NCI-H1092 (cell line): Measurements from ENCODE around the gene CLCN1.

ENCODE experiments used
- DNase-seq: peaks from one replicate; lab custom pipeline; 2025; lab: John Stamatoyannopoulos, UW

CLCN1 gene

DNA sequence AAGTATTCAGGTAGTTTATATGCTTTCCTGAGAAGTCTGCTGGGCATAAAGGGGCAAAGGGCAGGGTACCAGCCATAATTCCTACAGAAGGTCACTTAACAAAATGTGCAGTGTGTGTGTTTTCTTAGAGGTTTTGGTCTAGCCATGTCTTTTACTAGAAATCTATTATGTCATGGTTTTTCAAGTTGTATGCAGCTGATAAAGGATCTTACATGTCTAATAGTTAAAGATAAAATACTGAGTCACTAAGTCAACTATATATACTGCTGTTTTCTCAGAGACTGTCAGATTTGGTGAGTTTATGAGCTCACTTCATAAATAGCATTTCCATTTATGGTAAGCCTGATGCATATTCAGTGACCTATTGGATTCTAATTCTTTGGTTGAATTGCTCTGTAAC, 20.0 kb upstream of the CLCN1 start:
- DNase-seq, result no peak

DNA sequence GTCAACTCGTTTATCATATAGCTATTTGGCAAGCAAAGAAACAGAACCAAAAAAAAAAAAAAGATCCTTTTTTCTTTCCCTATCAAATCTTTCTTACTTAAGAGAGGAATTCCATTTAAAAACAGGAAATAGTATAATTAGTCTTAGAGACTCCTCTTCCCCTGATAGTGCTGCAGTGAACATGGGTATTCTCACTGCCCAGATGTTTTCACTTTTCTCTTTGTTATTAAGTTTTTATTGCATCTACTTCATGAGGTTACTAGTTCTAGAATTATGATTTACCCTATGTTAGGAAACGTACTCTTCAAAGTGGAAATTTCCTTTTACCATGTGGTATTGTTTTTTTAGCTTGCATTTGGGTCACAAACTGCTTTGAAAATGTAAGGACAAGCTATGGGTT, 19.2 kb upstream of the CLCN1 start:
- no peak for DNase-seq

DNA sequence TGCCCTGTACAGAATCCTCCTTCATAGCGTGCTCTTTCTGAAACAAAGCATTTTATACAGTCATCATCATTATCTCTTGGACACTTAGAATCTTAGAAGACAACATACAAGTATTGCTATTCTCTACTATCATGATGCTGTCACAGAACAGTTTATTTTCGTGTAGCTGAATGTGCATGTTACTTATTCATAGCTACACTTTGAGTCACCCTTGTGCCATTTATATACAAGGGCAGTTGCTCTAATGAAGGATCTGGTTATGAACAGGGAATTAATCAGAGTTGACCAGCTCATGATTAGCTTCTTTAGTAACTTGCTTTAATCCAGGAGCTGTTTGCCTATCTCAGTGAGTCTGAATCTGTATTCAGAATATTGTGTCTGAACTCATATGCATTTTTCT, 16.6 kb upstream of the CLCN1 start:
- no peak for DNase-seq

DNA sequence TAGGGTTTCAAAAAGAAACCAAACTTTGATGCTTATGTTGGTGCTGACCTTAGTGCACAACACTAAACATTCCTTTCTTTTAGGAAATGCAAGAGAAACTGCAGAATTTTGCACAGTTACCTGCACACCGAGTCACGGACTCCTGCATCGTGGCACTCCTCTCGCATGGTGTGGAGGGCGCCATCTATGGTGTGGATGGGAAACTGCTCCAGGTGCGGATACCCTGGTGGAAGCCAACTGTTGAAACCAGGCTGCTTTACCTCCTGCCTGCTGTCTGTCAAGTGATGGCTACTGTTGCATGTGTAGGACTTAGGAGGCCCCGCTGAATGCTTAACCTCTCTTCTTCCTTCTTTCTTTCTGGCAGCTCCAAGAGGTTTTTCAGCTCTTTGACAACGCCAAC, 16.1 kb upstream of the CLCN1 start:
- DNase-seq, result no peak

DNA sequence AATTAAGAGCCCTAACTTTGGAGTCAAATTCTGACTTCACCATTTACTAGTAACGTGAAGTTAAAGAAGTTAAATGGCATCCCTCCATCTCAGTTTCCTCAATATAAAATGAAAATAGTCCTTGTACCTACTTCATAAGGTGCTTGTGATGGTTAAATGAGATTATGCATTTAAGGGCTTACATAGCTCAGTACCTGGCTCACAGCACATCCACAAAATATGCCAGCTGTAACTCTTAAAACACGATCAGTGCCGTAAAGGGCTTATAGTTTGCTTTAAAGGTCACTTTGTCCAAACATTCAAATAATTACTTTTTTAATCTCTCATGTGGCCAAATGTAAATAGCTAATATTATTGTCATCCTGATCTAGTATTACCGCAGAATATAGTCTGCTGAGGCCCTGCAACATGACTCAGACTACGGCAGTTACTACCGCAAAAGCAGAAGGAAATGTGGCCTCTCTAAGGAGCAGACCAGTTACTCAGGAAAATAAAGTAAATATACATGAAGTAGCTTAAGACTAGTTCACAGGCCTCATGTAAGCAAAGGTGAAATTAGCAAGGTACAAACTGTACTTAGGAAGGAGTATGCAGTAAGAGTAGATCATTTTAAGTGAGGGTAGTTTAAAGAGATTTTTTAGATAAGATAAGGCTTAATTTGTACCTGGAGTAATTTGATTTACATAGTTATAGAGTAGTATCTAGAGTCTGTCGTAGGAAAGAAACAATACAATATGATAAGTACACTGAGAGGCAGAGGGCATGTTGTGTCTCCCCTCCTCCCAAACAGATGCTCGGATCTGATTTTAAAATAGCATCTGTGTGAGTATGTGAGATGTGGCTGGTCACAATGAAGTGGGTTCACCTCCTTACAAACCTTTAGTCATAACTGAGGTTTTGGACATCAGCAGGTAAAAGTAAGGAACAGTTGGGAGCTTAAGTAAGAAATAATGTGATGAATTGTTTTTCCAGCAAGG, 14.7 kb upstream of the CLCN1 start:
- DNase-seq, result no peak

DNA sequence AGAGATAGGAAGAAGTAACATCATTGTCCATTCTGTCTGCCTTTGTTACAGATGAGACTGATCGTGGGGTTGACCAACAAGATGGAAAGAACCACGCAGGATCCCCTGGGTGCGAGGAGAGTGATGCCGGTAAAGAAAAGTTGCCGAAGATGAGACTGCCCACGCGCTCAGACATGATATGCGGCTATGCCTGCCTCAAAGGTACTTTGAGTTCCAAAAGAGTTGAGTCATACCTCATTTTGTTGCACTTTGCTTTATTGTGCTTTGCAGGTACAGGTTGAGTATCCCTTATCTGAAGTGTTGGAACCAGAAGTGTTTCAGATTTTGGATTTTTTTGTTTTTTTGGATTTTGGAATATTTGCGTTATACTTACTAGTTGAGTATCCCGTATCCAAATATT, 12.2 kb upstream of the CLCN1 start:
- no peak for DNase-seq

DNA sequence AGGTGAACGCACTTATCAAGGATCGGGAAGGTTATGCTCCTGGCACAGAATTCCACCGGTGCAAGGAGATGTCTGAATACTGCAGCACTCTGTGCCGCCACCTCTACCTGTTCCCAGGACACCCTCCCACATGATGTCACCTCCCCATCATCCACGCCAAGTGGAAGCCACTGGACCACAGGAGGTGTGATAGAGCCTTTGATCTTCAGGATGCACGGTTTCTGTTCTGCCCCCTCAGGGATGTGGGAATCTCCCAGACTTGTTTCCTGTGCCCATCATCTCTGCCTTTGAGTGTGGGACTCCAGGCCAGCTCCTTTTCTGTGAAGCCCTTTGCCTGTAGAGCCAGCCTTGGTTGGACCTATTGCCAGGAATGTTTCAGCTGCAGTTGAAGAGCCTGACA, 11.0 kb upstream of the CLCN1 start:
- no peak for DNase-seq

DNA sequence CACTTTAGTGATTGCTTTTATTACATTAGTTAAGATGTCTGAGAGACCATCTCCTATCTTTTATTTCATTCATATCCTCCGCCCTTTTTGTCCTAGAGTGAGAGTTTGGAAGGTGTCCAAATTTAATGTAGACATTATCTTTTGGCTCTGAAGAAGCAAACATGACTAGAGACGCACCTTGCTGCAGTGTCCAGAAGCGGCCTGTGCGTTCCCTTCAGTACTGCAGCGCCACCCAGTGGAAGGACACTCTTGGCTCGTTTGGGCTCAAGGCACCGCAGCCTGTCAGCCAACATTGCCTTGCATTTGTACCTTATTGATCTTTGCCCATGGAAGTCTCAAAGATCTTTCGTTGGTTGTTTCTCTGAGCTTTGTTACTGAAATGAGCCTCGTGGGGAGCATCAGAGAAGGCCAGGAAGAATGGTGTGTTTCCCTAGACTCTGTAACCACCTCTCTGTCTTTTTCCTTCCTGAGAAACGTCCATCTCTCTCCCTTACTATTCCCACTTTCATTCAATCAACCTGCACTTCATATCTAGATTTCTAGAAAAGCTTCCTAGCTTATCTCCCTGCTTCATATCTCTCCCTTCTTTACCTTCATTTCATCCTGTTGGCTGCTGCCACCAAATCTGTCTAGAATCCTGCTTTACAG, 10.4 kb upstream of the CLCN1 start:
- DNase-seq, result no peak

DNA sequence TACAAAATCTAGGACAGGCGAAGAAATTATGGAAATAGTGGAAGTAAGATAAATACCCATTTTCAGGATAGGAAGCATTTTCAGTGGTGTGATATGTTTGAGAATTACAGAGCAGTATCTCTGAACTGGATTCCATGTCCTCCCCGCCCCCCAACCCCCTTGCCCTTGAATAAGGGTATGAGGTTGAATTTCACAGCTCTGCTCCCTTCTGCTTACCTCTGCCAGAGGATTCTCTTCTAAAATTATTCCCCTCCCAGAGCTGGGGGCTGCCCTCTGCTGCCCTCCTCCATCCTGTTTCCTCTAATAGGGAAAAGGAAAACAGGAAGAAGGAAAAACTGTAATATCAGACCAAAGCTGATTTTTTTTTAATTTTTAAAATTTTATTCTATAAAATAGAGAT, 7.3 kb upstream of the CLCN1 start:
- no peak for DNase-seq

DNA sequence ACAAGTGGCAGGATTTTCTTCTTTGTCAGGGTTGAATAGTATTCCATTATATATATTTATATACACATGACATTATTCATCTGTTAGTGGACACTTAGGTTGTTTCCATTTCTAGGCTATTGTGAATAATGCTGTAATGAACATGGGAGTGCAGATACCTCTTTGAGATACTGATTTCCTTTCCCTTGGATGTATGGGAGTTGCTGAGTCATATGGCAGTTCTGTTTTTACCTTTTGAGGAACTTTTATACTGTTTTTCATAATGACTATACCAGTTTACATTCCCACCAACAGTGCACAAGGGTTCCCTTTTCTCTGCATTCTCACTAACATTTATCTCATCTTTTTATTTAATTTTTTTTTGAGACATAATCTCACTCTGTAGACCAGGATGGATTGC, 1.8 kb upstream of the CLCN1 start:
- no peak for DNase-seq

DNA sequence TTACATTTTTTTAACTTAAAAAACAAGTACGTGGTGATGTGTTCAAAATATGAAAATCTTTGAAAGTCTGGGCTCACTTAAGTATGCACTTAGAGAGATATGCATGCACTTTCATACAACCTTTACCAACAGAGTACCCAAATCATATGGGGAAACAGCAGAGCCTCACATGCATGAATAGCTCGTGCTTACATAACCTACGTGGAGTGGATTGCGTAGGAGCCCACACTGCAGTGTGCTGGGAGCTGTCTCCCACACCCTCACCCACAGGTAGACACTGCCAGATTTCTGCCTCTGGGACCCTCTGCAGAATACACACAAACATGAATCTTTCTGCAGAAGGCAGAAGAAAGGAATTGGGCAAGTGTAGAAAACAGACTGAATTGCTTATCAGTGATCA, 581 bp downstream of the CLCN1 start:
- no peak for DNase-seq

DNA sequence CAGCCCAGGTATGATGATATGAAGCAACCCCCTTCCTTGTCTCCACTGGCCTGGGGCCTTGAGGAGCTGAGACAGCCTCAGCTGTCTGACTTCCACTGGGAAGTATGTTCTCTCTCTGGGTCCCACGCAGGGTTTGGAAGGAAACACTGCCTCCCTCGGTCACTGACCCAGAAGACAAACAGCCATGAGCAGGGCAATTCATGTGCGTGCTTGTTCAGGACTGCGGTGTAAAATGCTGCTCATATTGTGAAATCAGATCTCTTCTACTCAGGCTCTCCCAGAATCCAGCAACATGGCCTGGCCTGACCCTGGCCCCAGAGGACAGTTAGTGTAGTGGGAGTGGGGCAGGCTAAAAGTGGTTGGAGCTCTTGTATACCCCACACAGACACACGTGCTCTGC, 2.8 kb downstream of the CLCN1 start:
- no peak for DNase-seq

DNA sequence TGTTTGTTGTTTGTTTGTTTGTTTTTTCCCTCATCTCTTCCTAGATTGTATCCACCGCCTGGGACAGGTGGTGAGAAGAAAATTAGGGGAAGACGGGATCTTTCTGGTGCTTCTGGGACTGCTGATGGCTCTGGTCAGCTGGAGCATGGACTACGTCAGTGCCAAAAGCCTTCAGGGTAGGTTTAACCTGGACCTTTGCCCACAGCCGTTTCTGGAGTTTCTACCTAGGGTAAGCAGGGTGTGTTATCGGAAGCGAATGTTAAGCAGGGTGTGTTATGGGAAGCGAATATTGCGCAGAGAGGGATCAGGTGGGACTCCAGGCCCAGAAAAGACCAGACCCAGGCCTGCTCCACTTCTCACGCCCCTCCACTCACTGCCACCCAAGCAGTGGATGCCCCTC, 4.7 kb downstream of the CLCN1 start:
- DNase-seq, result no peak

DNA sequence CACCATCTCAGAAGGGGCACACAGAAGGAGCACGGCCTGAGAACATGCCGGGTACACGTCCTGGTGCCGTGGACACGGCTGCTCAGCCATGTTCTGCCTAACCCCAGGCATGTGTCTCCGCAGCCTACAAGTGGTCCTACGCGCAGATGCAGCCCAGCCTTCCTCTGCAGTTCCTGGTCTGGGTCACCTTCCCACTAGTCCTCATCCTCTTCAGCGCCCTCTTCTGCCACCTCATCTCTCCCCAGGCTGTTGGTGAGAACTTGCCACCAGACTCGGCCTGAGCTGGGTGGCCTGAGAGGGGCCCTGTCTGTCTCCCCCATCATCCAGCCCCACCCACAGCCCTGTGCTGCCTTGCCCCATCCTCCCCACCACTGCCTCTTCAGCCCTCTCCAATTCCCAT, 5.3 kb downstream of the CLCN1 start:
- no peak for DNase-seq

DNA sequence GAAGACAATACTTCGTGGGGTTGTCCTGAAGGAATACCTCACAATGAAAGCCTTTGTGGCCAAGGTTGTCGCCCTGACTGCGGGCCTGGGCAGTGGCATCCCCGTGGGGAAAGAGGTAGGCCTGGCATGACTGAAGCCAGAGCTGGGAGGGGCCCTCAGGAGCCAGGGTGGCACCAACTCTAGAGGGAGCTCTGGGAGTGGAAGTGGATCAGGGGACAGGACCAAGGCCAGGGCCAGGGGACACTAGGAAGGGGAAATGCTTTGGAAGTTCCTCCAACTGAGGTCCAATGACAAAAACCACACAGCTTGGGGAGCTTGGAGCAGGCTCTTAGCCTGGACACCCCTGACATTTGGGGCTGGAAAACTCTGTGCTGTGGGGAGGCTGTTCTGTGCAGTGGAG, 5.8 kb downstream of the CLCN1 start:
- DNase-seq, result no peak

DNA sequence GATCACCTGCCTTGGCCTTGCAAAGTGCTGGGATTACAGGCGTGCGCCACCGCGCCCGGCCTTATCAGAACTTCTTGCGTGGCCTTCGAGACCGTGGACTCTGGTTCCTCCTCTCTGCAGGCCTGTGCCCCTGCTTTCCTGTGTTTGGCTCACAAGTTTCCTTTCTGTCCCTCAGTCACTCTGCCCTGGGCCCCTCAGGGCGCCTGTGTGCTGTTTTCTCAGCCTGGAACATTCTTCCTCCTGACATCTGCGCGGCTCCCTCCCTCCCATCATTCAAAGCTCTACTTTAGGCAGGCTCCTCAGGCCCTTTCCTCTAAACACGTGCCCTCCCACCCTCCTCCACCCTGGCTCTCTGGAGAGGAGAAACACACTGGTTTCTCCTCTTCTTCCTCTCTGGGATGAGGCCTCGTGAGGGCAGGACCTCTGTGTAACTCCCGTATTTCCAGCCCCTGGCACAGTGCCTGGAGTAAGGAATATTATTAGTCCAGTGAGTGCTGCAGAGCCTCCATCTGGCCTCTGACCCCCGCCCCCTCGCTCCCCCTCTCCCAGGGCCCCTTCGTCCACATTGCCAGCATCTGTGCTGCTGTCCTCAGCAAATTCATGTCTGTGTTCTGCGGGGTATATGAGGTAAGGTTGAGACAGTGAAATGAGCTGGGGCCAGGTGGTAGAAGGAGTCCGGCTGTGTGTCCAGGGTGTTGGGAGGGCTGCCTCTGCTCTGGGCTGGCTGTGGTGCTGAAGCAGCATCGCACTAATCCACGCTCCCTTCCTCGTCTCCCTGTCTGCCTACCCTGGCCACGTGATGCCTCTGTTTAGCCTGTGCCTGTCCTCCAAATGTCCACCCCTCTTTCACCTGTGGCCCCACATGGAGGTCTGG, 7.1 kb downstream of the CLCN1 start:
- DNase-seq, result no peak

DNA sequence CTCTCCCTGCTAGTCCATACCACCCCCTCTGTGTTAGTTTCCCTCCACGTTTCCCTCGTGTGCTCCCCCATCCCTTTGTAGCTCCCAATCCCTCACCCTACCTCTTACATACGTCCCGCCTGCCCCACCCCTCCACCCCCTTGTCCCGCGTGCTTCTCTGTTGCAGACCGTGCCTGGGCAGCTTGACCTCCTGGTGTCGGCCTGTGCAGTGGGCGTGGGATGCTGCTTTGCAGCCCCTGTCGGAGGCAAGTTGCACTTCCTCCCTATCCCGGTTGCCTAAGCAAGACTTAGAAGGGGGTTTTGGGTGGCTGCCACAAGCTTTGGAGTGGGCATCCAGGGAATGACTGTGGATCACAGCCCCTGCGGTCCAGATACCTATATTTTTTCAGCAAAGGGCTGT, 7.7 kb downstream of the CLCN1 start:
- no peak for DNase-seq

DNA sequence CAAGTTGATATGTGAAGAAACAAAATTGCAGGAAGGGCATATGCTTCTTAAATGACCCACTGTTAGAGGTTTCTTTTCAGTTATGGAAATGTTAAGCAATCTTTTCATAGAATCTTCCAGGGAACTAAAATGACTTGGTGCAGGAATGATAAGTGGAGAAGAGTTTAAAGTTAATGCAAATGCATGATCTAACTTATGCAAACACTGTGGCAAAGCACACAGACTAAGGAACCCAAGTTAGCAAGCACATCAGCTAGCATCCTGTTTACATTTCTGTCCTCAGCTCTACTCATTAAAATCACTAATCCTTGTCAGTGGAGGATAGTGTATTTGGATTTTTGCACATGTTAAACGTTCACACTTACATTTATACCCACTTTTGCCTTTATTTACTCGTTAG, 9.3 kb downstream of the CLCN1 start:
- DNase-seq, result no peak

DNA sequence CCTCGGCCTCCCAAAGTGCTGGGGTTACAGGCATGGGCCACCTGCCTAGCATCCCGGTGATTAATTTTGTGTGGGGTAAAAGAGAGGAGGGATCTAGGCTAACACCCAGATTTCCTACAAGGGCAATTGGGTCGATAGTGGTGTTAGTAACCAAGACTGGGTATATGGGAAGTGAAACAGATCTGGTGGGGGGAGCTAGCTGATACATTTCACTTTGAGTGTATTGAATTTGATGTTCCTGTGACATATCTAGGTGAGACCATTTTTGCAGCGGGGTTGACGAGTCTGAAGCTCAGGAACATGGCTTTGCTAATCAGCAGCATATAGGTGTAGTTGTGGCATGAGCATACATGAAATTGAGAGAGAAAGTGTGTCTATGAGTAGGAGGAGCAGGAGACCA, 12.0 kb downstream of the CLCN1 start:
- no peak for DNase-seq

DNA sequence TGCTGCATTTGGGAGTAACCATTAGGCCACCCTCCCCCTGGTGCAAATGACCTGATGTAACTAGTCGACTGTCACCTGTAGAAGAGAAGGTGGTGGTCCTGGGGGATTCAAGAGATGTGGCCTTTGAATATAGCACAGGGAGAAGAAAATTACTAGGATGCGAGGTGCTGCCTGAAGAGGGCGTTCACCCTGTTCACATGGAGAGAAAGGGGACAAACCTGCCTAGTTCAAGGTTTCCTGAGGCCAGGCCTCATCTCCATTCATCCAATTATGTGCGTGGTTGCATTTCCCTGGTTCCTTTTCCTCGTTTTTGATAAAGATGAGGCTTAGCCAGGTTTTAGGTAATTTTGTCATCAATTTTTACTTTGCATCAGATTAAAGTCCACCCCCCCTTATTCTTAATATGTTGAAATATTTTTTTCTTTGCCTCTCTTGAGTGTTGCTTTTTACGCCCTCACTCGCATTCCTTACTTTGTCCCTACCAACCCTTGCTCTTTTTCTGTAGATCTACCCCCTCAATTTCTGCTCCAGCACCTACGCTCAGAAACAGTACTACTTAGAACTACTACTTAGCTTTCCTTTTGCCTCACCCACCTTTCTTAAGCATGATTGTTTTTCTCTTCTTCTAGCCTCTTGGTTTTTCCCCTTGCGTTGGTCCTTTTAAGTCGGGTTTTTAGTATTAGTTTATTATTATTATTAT, 13.7 kb downstream of the CLCN1 start:
- DNase-seq, result no peak

DNA sequence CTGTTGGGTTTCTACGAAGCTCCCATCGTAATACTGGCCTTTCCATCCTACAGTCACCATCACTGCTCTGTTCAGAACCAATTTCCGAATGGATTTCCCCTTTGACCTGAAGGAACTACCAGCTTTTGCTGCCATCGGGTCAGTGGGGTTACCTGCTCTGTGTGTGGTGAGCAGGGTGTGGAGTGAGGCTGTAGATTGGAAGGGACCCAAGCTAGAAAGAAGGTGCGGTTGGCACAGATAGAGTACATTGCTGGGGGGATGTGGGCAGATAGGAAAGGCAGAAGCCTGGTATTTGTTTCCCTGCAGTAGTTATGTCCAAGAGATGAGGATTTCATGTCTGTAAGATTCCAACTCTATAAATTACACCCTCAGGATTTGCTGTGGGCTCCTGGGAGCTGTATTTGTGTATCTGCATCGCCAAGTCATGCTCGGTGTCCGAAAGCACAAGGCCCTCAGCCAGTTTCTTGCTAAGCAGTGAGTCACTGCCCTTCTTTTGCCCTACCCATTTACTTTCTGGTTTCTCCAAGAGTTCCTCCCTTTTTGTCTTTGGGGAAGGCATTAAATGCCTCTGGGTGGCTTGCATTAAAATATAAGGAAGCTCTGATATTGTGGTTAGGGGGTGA, 15.4 kb downstream of the CLCN1 start:
- no peak for DNase-seq

DNA sequence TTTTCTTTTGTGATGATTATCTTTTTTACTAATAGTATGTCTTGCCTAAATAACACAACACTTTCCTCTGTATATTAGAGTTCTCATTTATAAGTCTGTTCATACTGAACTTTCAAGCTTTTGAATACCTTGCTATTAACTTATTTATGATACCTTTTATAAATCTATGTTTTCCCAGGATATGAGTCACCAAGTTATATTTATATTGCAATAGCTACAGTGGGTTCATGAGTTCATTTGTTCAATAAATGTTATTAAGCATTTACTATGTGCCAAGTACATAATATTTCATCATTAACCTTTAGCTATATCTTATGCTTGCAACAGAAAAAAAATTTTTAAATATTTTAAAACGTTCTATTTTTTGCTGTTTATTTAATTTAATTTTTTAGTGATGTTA, 18.3 kb downstream of the CLCN1 start:
- no peak for DNase-seq
